HG03025 (cell line): ENCODE data around the gene SPINDOC.

ENCODE experiments used
- ATAC-seq: cut with Tn5 transposase; IDR thresholded peaks from one replicate; pipeline ENCODE4 v1.9.1; 2021; ENCODE audit warnings: mild to moderate bottlenecking, moderate library complexity; ENCODE audit not compliant: unreplicated experiment, low FRiP score

Gene SPINDOC

DNA sequence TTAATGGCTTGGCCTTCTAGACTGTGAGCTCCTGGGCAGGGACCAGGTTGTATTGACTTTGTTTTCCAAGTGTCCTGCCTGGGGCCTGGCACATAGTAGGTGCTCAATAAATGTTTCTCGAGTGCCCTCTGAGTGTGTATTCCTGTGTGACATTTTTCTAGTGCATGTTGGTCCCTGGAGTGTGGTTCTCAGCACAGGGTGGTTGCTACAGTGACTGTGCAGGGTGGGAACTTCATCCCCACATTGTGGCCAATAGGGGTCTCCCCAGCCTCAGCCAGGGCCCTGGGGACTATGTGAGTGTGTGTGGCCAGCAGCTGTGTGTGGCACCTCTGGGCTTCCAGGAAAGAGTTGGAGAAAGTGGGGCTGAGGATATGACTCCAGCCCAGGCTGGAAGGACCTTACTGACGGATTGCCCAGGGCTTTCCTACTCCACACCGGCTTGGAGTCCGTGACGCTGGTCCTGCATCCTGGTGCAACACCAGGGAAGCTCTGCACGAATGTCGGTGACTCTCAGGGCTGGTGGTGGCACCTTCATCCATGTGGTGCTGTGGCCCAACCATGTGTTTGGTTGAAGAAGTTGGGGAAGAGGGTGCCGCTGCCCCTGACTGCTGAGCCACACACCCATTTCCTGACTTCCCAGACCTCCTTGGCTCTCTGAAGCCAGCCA is 16.7 kb downstream of the SPINDOC start:
- no peak for ATAC-seq

DNA sequence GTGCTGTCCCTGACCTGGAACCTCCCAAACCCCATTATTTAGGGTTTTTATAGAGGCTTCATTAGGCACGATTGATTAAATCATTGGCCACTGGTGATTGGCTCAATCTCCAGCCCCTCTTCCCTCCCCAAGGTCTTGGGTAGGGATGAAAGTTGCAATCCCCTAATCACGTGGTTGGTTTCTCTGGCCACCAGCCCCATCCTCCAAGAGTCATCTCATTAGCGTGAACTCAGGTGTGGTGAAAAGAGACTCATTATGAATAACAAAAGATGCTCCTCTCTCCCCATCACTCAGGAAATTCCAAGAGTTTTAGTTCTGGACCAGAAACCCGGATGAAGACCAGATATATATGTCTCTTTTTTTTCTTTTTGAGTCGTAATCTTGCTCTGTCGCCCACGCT is 18.1 kb downstream of the SPINDOC start:
- ATAC-seq: no peak

DNA sequence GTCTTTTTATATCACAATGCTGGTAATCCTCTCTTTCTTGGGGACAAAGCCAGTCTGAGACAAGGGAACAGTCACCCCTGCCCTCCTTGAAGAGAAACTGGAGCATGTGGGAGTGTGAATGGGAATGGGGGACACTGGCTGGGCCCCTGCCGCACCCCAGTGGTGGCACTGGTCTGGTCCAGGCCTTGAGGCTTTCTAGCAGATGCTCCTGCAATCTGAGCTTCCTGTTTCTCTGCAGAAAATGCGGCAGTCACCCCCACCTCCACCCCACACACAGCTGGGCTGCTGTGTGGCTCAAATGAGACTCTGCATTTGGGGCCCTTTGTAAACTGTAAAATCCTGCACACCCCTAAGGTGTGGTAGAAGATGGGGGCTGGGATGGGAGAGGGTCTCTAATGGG is 19.1 kb downstream of the SPINDOC start:
- no peak for ATAC-seq

DNA sequence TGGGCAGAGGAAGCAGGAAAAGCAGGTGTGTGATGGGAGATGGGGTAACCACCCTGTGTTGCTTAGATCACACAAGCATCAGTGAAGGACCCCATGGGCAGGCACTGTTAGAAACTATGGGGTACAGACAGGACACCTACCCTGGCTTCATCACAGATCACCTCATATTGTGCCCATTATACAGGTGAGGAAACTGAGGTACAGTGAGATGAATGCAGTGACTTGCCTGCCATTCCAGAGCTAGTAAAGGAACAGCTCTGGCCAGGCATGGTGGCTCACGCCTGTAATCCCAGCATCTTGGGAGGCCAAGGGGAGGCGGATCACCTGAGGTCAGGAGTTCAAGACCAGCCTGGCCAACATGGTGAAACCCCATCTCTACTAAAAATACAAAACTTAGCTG is 19.8 kb downstream of the SPINDOC start:
- ATAC-seq: no peak

DNA sequence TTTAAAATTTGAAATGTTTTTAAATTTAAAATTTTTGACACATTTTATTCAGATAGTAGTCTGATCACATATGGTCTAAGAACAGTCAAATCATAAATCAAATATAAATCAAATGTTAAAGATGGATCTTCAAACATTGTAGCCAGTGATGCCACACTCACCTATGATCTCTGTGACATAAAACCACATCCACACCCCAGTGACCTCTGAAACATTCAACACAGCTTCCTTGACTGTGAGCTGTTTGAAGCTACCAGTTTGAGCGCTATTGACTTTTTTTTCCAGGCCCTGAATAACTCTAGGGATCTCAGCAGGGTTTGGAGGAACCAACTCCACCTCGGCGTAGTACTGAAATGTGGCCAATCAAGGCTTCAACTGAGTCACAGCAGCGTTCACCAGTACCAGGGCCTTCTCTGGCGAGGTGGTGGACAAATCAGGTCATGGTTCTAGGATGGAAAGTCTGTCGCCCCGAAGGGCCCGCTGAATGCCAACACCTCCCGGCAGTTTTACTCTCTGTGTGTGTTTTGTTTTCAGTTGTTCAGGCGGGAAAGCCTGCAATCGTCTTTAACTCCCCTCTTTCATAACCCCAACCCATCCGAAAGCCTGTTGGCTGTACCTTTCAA is 21.4 kb downstream of the SPINDOC start:
- ATAC-seq: no peak

DNA sequence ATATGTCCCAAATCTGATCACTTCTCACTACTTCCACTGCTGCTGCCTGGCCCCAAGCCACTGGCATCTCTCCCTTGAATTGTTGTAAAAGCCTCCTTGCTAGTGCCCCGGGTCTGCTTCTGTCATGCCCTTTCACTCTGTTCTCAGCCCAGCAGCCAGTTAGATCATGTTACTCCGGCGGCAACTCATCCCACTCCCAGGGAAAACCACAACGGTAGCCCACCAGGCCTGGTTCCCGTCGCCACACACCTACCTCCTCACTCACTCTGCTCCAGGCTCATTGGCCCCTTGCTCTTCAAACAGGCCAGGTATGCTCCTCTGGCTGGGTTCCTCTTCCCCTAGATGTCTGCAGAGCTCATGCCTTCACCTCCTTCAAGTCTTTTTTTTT is 21.9 kb downstream of the SPINDOC start:
- no peak for ATAC-seq

DNA sequence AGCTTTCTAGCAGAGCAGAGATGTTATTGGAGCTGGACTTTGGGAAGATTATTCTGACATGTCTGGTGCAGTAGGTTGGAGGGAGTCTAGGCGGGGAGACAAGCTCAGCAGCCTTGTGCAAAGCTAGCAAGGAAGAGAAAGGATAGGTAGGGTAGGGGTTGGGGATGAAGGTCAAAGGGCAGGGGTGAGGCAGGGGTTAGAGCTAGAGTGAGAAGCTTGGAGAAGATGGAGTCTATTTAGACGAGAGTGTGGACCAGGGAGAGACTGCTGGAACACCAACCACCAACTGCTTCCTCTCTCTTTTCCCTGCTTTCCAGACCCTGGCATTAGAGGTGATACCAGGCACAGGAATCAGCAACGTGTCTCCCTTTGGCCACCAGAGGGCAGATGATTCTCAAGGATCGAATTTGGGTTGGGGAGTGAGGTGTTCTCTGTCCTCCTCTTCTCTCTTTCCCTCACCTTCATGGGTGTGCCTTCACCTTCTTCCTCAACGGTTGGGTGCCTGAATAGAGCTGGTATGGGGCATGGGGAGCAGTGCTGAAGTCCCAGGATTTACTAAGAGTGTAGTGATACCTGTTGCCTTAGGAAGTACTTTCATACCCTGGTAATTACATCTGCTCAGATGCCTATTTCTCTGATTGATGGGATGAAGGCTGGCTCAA is 23.9 kb downstream of the SPINDOC start:
- no peak for ATAC-seq

DNA sequence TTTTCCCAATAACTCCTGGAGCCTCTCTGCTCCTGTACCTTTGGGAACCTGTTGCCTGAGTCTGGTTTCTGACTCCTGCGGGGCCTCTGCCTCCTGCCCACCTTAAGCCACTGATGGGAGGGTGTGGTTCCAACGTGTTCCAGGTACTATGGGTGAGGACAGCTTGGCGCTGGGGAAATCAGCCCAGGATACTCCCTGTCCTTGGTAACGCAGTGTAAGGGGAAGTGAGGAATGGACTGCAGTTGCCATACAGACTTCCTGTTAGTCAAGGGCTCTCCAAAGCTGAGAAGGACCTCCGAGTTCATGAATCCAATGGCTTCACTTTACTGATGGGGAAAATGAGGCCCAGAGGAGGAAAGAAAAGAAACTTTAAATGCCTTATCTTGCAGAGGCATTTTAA is 24.5 kb downstream of the SPINDOC start:
- no peak for ATAC-seq

DNA sequence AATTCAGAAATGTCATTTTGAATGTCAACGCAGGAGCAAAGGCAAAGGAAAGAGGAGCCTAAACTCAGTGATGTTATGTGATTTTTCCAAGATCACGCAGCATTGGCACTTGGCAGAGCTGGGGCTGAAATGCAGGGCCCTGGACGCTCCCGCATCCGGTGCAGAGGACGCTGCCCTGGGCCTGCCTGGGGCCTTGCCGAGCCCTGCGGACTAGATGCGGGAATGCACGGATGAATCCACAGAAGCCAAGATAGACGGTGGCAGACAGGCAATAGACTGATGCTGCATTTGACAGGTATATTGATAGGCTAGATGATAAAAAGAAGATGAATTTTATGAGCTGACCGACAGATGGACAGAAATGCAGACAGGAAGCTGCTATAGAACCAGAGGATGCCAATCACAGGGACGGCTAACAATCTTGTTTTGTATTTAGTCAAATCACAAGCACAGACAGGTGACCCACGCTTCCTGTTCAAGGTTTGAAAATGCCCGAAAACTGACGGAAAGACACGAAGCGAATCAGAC is 25.0 kb downstream of the SPINDOC start:
- no peak for ATAC-seq

DNA sequence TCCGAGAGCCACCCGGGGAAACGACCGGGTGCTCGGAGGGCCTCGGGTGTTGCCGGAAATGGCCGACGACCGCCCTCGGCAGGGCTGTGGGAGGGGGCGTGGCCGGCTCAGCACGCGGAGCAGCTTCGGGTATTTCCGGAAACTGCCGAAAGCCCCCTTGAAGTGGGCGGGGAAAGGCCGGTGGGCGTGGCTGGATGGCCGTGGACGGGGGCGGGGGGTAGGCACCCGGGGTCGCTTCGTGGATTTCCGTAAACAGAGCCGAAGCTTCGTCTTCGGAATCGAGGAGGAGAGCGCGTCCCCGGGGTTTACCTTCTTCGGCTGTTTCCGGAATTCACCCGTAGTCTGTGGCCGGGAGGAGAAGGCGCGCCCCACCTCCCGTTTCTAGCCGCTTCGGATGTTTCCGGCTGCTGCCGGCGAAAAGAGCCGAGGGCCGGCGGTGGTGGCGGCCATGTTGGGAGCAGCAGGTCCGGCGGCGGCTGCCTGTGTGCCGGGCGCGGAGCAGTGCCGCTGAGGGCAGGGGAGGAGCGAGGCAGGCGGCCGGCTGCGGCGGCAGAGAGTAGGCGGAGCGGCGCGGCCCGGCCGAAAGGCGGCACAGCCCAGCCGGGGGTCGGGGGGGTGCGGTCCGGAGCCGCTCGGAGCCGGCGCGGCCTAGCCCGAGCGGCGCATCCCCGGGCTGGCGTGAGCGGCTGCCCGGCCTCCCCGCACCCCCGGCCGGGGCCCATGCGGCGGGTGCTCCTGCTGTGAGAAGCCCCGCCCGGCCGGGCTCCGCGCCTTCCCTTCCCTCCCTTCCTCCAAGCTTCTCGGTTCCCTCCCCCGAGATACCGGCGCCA is 25.6 kb downstream of the SPINDOC start, which contains the start of gene MARK2:
Gene MARK2, plus strand, starts transcription at position 433 of the 830 bp plus-strand sequence. Its CDS starts 397 bp downstream, at position 830.
- ATAC-seq: peak; percentile 72

DNA sequence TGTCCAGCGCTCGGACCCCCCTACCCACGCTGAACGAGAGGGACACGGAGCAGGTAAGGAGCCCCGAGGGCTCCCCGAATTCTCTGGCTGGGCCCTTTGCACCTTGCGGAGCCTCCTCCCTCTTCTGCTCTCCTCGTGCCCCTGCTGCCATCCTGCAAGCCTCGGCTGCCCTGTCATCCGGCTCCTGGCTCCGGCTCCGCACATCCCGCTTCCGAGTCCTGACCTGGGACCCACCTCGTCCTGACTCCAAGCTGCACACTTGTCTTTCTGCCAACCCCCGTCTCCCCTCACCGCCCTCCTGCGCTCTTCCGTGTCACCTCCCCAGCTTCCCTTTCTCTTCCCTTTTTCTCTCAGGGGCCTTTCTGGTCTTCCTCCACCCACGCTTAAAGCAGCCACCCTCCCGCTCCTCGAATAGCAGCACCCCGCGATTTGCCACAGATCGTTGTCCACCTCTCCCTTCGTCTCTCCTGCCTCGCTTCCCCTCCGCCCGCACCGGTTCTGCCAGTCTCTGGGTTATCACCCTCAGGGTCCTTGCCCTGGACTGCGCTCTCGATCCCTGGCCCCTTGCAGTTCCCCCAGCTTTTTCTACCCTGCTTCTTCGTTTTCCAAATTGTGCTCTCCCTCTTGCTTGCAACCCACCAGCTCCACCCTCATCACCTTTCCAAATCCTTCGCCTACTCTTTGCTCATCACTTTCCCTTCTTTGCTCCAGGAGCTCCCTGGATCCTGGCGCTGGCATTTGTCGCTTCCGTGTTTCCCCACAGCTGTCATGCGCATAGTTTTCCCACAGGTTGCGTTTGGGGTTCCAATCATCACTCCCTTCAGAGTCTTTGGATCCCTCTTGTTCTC is 26.5 kb downstream of the SPINDOC start:
- ATAC-seq: peak; percentile 9

DNA sequence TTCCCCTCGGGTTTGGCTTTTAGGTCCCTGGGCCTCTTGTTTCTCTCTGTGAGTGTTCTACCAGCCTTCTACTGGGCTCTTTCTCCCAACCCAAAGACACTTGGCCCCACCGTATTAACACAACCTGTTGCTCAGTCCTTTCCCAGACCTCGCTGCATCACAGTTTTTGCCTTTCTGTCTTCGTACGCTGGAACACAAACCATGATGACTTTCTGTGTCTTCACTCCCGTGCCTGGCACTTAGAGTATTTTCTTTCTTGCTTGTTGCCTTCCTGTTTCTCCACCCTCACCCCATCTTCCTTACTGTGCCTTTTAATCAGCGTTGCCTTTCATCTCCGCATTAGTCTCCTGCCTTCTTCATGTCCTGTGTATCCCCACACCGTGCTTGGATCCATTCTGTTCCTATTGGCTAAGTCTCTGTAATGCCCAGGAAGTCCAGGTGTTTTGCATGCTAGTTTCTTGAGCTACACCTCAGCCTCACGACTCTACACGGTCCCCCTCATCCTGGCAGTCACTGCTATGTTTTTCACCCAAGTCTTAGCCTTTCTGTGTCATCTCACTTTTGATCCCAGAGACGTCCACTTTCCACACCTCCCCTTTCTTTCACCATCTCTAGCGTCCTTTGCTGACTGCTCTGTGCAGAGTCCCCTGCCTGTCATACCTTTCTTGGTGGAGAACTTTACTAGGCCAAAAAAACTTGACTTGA is 27.3 kb downstream of the SPINDOC start:
- no peak for ATAC-seq

DNA sequence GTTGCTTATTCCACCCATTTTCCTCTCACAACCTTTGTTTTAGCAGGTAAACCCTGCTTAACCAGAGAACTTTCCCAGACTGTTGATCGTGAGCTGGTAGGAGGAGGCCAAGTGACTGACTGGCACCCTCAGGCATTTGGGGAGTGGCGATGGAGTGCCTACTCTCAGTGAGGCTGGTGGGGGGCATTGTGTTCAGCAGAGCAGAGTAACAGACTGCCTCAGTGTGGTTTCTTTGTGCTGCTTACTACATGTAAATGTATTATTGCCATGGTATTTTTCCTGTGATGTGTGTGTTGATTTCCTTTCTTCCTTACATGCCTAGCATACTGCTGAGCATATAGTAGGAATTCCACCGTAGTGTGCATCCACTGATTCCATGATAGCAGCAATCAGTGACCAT is 28.3 kb downstream of the SPINDOC start:
- no peak for ATAC-seq

DNA sequence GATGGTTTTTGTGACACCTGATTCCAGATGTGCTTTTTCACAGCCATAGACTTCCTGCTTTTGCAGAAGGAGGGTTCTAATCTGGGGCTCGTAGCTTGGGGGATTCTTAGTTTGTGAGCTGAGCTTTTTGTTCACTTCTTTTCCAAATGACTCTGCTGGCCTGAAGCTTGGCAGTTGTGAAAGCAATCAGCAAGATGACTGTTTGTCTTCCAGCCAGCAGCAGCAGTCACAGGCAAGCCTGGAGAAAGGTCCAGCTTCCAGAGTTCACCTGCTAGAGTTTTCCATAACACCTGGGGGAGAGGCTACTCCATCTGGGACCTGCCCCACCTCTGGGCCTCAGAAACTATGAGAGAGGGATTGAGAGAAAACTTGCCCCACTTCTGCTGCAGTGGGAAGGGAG is 29.8 kb downstream of the SPINDOC start:
- no peak for ATAC-seq

DNA sequence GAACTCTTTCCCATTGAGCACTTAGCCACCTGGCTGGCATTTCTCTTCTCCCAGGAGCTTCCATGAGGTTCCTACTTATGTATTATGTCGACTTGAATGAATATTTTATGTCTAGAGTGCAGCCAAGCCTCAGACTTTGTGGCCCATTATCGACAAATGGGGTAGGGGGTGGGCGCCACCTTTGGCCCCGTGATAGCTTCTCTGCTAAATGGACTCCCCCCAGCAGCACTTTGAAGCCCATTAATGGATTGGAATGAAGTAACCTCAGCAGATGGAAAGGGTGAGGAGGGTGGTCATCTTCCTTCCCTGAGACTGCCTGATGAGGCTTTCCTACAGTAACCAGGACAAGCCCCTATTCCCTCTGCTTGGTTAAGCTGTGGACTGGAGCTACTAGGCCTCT is 31.6 kb downstream of the SPINDOC start:
- ATAC-seq: no peak

DNA sequence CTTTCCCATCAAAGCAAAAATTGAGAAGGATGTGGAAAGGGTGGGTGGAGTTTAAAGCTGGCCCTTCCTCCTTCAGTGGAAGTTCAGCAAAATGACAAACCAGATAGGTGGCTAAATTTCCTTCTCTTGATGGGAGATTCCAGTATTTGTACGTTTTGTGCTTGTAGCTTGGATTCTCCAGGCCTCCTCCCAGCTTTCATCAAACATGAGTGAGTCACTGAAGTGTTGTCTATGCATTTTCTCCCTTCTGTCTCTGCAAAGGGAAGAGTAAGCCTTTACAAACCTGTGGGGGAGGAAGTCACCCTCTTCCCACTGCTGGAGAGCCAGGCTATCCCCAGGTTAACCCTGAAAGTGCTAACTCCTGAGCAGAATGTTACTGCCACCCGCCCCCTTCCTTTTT is 32.0 kb downstream of the SPINDOC start:
- no peak for ATAC-seq

DNA sequence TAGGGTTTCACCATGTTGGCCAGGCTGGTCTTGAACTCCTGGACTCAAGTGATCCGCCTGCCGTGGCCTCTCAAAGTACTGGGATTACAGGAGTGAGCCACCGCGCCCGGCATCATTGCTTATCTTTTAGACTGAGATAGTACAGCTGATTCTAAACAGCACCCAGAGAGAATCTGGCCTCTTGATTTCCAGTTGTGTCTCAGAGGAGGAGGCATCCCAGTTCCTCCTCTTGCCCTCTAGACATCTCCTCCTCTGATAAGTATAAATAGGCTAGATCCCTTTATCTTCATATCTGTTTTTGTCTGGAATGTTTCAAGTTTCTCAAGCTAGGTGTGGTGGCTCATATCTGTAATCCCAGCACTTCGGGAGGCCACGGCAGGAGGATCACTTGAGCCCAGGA is 32.7 kb downstream of the SPINDOC start:
- no peak for ATAC-seq

DNA sequence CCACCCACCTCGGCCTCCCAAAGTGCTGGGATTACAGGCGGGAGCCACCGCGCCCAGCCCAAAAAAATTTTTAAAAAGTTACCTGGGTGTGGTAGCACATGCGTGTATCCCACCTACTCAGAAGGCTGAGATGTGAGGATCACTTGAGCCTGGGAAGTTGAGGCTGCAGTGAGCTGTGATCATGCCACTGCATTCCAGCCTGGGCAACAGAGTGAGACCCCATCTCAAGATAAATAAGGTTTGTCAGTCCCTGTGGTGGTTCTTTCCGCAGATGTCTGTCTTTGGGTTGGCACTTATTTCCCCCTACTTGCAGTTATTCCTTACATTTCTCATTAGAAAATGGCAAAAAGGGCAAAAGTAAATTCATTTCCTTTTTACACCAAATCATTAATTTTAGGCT is 33.6 kb downstream of the SPINDOC start:
- no peak for ATAC-seq

DNA sequence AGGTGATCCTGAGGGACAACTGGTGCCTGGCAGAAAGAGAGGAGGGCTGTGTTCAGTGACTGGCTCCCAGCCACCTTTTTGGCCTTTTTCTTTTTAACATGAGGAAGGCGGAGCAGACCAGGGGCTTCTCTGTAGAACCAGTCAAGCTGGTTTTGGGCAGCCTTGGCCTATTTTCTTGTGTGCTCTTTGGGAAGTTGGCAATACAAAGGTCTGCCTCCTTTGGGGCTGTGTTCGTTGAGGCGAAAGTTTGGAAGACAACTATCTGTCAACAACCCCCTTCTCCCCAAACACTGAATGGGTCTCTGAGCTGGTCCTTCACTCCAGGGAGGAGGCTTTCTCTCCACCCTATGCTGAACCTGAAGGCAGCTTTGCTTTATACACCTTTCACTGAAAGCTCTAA is 34.1 kb downstream of the SPINDOC start:
- ATAC-seq: no peak
